Activated T-helper 1 cell treated with anti-CD3 and anti-CD28 coated beads, Interleukin-12 subunit alpha, Interleukin-12 subunit beta, Interleukin-2, Interleukin-4 antibody, amounts not matched to agents 30 ng/mL and 10 ng/mL and 1 ng/mL, durations not matched to agents 14 hours and 24 hours and 36 hours (primary cell): ENCODE measurements around the gene DOHH. TPM values are rescaled to one million over a fixed set of nuclear protein-coding genes. Genes with fewer than 3 reads are reported as not detected.
"Not testable (repeated sequence)": the region's sequence is repeated elsewhere in the genome, so short reads cannot be mapped to it uniquely, and the experiment has no call there.

Experiments used
- DNase-seq: peaks from one replicate; pipeline ENCODE4 v3.0.0; 2021; ENCODE audit warnings: low spot score
- H3K27ac Mint-ChIP-seq: one replicate; pipeline ENCODE4 v1.8.0; 2021; ENCODE audit warnings: mild to moderate bottlenecking, mixed read lengths
- H3K27me3 Mint-ChIP-seq: one replicate; pipeline ENCODE4 v1.8.0; 2022; ENCODE audit warnings: mild to moderate bottlenecking, moderate library complexity, mixed read lengths; ENCODE audit not compliant: insufficient read depth
- H3K36me3 Mint-ChIP-seq: one replicate; pipeline ENCODE4 v1.8.0; 2021; ENCODE audit warnings: low read depth, mixed read lengths
- H3K4me1 Mint-ChIP-seq: one replicate; pipeline ENCODE4 v1.8.0; 2021; ENCODE audit warnings: low read depth, mixed read lengths
- H3K4me3 Mint-ChIP-seq: one replicate; pipeline ENCODE4 v1.8.0; 2021; ENCODE audit warnings: mild to moderate bottlenecking, moderate library complexity, mixed read lengths
- H3K9me3 Mint-ChIP-seq: one replicate; pipeline ENCODE4 v1.8.0; 2021; ENCODE audit warnings: mixed read lengths
- intact Hi-C: fragments of 100-400 bp; cut with micrococcal nuclease; formaldehyde crosslinking; loops from one replicate; pipeline ENCODE4 v1.15.1; 2024
- total RNA-seq: library from RNA; stranded (reverse); gene quantifications from 2 replicates; pipeline ENCODE4 v1.2.3, GENCODE V29; 2022

Gene DOHH
- total RNA-seq, 1 donor from 2014 or later: 21.6 TPM

- no peak overlapping the region for H3K27ac Mint-ChIP-seq
- no peak overlapping the region for H3K4me3 Mint-ChIP-seq
- peaks cover 6% of the 10 kb centered on the region for H3K36me3 Mint-ChIP-seq
- no peak for DNase-seq
- peaks cover 23% of the 10 kb centered on the region for H3K4me1 Mint-ChIP-seq
- intact Hi-C loops: no loop called here
- no peaks in the 10 kb centered on the region for H3K9me3 Mint-ChIP-seq
- H3K27me3 Mint-ChIP-seq: no peaks in the 10 kb centered on the region
These were observed 12.2 kb upstream of the DOHH start for GRCh38 chr19:3512562-3513228.

DNA sequence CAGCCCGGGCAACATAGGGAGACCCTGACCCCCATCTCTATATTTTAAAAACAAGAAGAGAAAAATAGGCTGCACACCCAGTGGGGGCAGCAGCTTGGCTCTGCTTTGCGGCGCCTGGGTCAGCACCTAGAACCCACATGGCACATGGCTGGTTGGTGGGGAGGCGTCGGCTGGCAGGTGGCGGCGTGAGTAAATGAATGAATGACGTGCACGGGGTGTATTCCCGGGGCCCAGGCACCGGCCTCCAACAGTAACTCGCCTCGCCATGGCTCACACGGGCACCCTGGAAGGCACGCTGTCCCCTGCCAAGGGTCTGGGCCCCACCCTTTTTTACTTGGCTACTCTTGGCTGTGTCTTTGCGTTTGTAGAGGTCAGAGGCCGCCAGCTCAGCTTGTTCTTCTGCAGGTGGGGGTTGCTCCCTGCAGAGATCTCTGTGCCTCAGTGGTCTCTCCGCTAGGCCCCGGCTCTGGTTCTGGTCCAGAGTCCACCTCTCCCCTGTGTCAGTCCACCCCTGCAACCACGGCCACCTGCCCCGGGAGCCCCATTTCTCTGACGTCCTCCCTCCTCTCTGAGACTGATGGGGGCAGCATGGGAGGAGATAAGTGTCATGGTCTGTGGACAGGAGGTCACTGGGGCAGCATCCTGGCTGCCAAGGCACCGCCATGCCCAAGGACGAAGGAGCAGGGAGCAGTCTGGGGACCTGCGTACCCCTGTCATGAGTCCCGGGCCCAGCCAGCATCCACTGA lies 11.2 kb upstream of the DOHH start:
- H3K4me1 Mint-ChIP-seq: peaks cover 32% of the 10 kb centered on the region
- no peak overlapping the region for H3K4me3 Mint-ChIP-seq
- intact Hi-C loops: no loop called here
- H3K27me3 Mint-ChIP-seq: no peaks in the 10 kb centered on the region
- H3K36me3 Mint-ChIP-seq: peaks cover 9% of the 10 kb centered on the region
- no peak overlapping the region for H3K27ac Mint-ChIP-seq
- no peaks in the 10 kb centered on the region for H3K9me3 Mint-ChIP-seq
- DNase-seq: no peak

DNA sequence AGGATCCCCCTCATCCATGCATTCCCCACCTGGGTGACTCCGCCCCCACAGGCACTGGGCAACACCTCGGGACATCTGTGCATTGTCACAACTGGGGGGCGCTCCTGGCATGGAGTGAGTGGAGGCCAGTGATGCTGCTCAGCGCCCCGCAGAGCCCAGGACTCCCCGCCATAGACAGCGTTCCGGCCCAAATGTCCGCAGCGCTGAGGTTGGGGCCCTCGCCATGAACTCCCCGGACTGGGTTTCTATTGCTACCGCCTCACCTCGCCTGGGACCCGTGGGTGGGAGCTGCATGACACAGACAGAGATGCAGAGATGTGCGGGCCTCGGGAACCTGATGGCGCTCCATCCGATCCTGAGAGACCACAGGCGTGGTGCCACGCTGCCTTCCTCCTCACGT lies 10.3 kb upstream of the DOHH start:
- Mint-ChIP-seq H3K4me3 (no peak overlapping the region), H3K9me3 (no peaks in the 10 kb centered on the region), H3K36me3 (peaks cover 10% of the 10 kb centered on the region), H3K27ac (no peak overlapping the region), H3K27me3 (no peaks in the 10 kb centered on the region), H3K4me1 (peaks cover 31% of the 10 kb centered on the region)
- no peak for DNase-seq
- intact Hi-C loops: no loop called here

DNA sequence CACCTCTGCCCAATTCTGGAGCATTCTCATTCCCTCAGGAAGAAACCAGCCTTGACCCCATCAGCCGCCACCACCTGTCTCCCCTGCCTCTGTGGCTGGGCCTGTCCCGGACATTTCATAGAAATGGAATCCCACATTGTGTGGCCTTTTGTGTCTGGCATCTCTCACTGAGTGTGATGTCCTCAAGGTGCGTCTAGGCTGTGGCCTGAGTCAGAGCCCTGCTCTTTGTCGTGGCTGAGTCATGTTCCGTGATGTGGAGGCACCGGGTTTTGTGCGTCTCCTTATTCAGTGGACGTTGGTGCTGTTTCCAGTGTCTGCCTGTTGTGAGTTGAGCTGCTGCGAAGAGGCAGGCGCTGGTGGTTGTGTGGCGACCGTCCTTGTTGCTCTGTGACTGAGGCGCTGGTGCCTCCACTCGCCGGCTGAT lies 9.1 kb upstream of the DOHH start:
- peak overlapping the region; percentile 40 for H3K27ac Mint-ChIP-seq
- H3K9me3 Mint-ChIP-seq: no peaks in the 10 kb centered on the region
- no peaks in the 10 kb centered on the region for H3K27me3 Mint-ChIP-seq
- H3K4me1 Mint-ChIP-seq: peaks cover 38% of the 10 kb centered on the region
- peaks cover 10% of the 10 kb centered on the region for H3K36me3 Mint-ChIP-seq
- DNase-seq: no peak
- intact Hi-C loops: loop anchor here (5.0 kb wide), 1 partner anchor 1347 kb away; the partner anchor contains the start of gene DOT1L
- peak overlapping the region; percentile 56 for H3K4me3 Mint-ChIP-seq

- no peaks in the 10 kb centered on the region for H3K9me3 Mint-ChIP-seq
- H3K4me1 Mint-ChIP-seq: peaks cover 40% of the 10 kb centered on the region
- peaks cover 10% of the 10 kb centered on the region for H3K36me3 Mint-ChIP-seq
These were observed 8.5 kb upstream of the DOHH start for GRCh38 chr19:3508771-3509535.

DNA sequence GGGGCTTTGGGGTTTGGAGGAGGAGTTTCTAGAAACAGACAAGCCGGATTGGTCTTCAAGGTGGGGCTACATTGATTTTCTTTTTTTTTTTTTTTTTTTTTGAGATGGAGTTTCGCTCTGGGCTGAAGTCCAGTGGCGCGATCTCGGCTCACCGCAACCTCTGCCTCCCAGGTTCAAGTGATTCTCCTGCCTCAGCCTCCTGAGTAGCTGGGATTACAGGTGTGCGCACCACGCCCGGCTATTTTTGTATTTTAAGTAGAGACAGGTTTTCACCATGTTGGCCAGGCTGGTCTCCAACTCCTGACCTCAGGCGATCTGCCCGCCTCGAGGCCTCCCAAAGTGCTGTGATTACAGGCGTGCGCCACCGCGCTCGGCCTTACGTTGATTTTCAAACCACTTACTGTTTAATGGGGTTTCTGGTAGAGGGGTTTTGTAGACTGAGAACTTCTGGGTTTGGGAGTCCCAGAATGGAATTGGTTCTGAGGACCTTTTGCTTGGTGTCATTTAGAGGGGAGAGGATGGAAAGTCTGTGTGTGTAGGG lies 7.7 kb upstream of the DOHH start:
- H3K27ac Mint-ChIP-seq, H3K27me3 Mint-ChIP-seq, H3K9me3 Mint-ChIP-seq, DNase-seq: not testable (repeated sequence)
- peaks cover 40% of the 10 kb centered on the region for H3K4me1 Mint-ChIP-seq
- H3K4me3 Mint-ChIP-seq: peak overlapping the region; percentile 20
- H3K36me3 Mint-ChIP-seq: peaks cover 10% of the 10 kb centered on the region
- intact Hi-C loops: loop anchor here (5.0 kb wide), 1 partner anchor 1346 kb away; the partner anchor contains the start of gene DOT1L

More at GRCh38 chr19:3508771-3509535, 8.5 kb upstream of the DOHH start:
- intact Hi-C loops: loop anchor here (5.0 kb wide), 1 partner anchor 1347 kb away; the partner anchor contains the start of gene DOT1L
- H3K4me3 Mint-ChIP-seq: peak overlapping the region; percentile 56
- peak overlapping the region; percentile 40 for H3K27ac Mint-ChIP-seq
- no peaks in the 10 kb centered on the region for H3K27me3 Mint-ChIP-seq
- DNase-seq: no peak

GRCh38 chr19:3507371-3508120 lies 7.1 kb upstream of the DOHH start:
- H3K9me3 Mint-ChIP-seq: no peaks in the 10 kb centered on the region
- DNase-seq: peak; percentile 15
- peak overlapping the region; percentile 91 for H3K27ac Mint-ChIP-seq
- H3K4me1 Mint-ChIP-seq: peaks cover 40% of the 10 kb centered on the region
- no peaks in the 10 kb centered on the region for H3K27me3 Mint-ChIP-seq
- intact Hi-C loops: loop anchor here (2.0 to 5.0 kb wide), 2 partner anchors 895 to 1345 kb away; partner anchors contain the start of genes CHAF1A and DOT1L
- H3K4me3 Mint-ChIP-seq: peak overlapping the region; percentile 93
- peaks cover 10% of the 10 kb centered on the region for H3K36me3 Mint-ChIP-seq

DNA sequence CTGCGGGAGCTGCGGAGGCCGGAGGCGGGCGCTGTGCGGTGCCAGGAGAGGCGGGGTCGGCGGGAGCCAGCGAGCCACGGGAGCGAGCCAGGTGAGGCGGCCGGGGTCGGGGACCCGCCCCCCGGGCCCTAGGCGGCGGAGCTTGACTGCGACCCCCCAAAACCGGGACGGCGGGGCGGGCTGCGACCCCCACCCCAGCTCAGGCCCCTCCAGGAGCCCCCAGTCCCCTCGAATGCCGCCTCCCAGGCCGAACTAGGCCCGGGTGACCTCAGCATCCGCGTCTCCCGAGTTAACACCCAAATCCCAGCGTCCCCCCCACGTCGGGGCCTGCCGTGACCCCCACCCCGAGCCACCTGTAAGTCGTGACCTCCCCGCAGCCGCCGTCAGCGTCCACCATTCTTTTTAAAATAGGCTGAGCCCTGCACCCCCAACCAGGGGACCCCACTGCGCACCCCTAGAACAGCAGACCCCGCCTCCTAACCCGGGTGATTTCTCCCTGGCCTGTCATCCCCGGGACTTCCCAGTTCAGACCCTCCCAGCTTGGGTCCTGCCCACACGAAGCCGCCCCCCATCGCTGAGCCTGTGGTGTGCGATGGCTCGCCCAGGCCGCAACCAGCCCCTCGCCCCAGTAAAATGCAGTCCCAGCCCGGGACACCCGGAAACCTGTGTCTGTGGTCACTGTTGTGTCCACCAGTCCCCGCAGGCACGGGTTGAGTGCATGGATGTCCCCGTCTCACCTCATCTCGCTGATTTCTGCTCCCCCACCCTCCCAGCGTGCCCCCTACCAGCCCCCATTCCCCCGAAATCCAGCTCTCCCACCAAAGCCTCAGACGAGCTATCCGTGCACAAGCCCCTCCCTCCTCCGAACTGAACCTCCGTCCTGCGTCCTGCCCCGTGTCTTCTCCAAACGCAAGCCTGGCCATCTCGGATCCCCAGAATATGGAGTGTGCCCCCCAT lies 6.2 kb upstream of the DOHH start:
- peaks cover 10% of the 10 kb centered on the region for H3K36me3 Mint-ChIP-seq
- peak overlapping the region; percentile 91 for H3K27ac Mint-ChIP-seq
- DNase-seq: peak; percentile 31
- no peaks in the 10 kb centered on the region for H3K9me3 Mint-ChIP-seq
- intact Hi-C loops: loop anchor here (1.0 to 5.0 kb wide), 7 partner anchors 51 to 1344 kb away; partner anchors contain the start of genes CHAF1A, DOT1L, HMG20B and MFSD12
- peak overlapping the region; percentile 93 for H3K4me3 Mint-ChIP-seq
- H3K4me1 Mint-ChIP-seq: peaks cover 40% of the 10 kb centered on the region
- no peaks in the 10 kb centered on the region for H3K27me3 Mint-ChIP-seq

DNA sequence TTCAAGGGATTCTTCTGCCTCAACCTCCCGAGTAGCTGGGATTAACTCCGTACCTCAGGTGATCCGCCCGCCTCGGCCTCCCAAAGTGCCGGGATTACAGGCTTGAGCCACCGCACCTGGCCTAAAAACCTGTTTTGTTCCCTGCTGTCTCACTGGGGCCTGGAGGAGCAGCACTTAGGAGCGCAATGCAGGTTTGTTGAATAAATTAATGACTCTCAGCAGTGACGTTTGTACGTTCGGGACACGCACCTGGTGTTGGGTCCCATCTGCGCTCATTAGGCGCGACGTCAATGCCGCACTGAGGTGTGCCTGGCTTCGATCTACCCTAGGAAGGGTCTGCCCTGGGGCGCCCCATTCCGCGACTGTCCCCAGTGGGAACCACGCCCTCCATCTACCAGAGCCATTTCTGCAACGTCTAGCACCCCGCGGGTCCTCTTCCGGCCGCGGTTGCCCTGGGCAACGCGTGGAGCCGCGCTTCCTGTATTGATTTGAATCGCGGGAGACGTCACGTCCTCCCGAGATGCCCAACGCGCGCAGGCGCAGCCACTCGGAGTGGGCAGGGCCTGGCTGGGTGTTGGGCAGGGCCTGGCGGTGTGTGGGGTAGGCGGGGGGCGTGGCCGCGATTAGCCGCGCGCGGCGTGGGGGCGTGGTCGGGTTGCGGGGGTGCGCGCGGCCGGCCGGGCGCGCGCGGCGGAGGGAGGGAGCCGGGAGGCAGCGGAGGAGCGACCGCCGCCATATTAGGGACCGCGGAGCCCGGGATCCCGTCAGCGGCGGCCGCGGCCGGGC lies 5.3 kb upstream of the DOHH start, which contains the start of gene FZR1:
Gene FZR1, plus strand, starts transcription at position 714 of the 786 bp plus-strand sequence. CDS start 16,679 bp downstream, outside the sequence.
- peak; percentile 100 for DNase-seq
- intact Hi-C loops: loop anchor here (1.0 to 5.0 kb wide), 7 partner anchors 52 to 1343 kb away; partner anchors contain the start of genes CHAF1A, DOT1L, HMG20B and MFSD12
- Mint-ChIP-seq H3K27me3 (no peaks in the 10 kb centered on the region), H3K4me3 (peak within 1 kb of the TSS; percentile 93), H3K9me3 (no peaks in the 10 kb centered on the region), H3K4me1 (peaks cover 43% of the 10 kb centered on the region), H3K36me3 (peaks cover 6% of the 10 kb centered on the region), H3K27ac (peak within 1 kb of the TSS; percentile 97)

DNA sequence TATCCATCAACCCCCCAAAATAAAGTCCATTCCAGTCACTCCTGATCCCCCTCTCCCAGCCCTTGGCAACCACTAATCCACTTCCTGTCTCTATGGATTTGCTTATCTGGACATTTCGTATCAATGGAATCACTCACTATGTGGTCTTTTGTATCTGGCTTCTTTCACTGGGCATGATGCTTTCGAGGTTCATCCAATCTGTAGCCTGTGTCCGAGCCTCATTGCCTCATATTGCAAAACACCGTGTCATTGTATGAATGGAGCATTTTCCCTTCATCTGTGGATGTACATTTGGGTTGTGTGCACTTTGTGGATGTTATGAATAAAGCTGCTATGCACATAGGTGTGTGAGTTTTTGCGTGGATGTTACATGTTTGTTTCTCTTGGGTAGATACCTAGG lies 4.3 kb upstream of the DOHH start:
- peaks cover 6% of the 10 kb centered on the region for H3K36me3 Mint-ChIP-seq
- H3K4me1 Mint-ChIP-seq: peaks cover 37% of the 10 kb centered on the region
- intact Hi-C loops: loop anchor here (5.0 kb wide), 1 partner anchor 1342 kb away; the partner anchor contains the start of gene DOT1L
- peak overlapping the region; percentile 24 for H3K27ac Mint-ChIP-seq
- no peaks in the 10 kb centered on the region for H3K9me3 Mint-ChIP-seq
- peaks cover 2% of the 10 kb centered on the region for H3K27me3 Mint-ChIP-seq
- no peak for DNase-seq
- H3K4me3 Mint-ChIP-seq: peak overlapping the region; percentile 87
